Stimulated activated naive CD8-positive, alpha-beta T cell treated with anti-CD3 and anti-CD28 coated beads, Interleukin-15, Interleukin-2, amounts not matched to agents 100 ng/mL and 50 ng/mL, for 24 hours (primary cell): Measurements from ENCODE around the gene ADRA1B.
"Not testable (repeated sequence)": the region's sequence is repeated elsewhere in the genome, so short reads cannot be mapped to it uniquely, and the experiment has no call there.

Experiments
- H3K27ac Mint-ChIP-seq: one replicate; pipeline ENCODE4 v1.8.0; 2021; ENCODE audit warnings: mild to moderate bottlenecking, mixed read lengths
- H3K27me3 Mint-ChIP-seq: one replicate; pipeline ENCODE4 v1.8.0; 2021; ENCODE audit warnings: mixed read lengths
- H3K36me3 Mint-ChIP-seq: one replicate; pipeline ENCODE4 v1.8.0; 2021; ENCODE audit warnings: low read depth, mixed read lengths
- H3K4me1 Mint-ChIP-seq: one replicate; pipeline ENCODE4 v1.8.0; 2021; ENCODE audit warnings: low read depth, mixed read lengths
- H3K4me3 Mint-ChIP-seq: one replicate; pipeline ENCODE4 v1.8.0; 2021; ENCODE audit warnings: mild to moderate bottlenecking, mixed read lengths
- H3K9me3 Mint-ChIP-seq: one replicate; pipeline ENCODE4 v1.8.0; 2021; ENCODE audit warnings: mixed read lengths

ADRA1B gene

DNA sequence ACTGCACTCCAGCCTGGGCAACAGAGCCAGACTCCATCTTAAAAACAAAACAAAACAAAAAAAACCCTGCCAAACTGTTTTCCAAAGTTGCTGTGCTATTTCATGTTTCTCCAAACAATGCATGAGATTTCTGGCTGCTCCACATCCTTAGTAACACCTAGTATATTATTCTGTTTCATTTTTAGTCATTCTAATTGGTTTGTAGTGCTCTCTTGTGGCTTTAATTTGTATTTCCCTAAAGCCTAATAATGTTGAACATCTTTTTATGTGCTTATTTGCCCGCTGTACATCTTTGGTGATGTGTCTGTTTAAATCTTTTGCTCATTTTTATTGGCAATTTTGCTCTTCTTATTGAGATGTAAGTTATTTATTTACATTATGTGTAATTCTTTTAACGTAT, 74.2 kb downstream of the ADRA1B start:
- Mint-ChIP-seq H3K36me3 (no peaks in the 10 kb centered on the region), H3K9me3 (no peaks in the 10 kb centered on the region), H3K27ac (no peak overlapping the region), H3K4me3 (no peak overlapping the region), H3K27me3 (peaks cover 45% of the 10 kb centered on the region), H3K4me1 (no peaks in the 10 kb centered on the region)

DNA sequence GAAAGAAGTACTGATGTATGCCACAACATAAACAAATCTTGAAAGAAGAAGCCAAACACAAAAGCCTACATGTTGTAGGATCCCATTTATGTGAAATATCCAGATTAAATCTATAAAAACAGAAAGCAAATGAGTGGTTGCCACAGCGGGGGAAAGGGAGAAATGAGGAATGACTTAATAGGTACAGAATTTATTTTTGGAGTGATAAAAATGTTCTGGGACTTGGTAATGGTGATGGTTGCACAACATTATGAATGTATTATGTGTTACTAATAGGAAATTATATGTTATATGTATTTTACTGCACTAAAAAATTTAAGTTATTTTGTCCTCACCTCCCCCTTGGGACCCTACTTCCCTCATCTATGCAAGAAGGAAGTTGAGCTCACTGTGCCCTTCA, 76.3 kb downstream of the ADRA1B start:
- H3K4me1 Mint-ChIP-seq = no peaks in the 10 kb centered on the region
- H3K9me3 Mint-ChIP-seq = no peaks in the 10 kb centered on the region
- H3K36me3 Mint-ChIP-seq = no peaks in the 10 kb centered on the region
- no peak overlapping the region for H3K27ac Mint-ChIP-seq
- no peak overlapping the region for H3K4me3 Mint-ChIP-seq
- H3K27me3 Mint-ChIP-seq = peaks cover 43% of the 10 kb centered on the region

DNA sequence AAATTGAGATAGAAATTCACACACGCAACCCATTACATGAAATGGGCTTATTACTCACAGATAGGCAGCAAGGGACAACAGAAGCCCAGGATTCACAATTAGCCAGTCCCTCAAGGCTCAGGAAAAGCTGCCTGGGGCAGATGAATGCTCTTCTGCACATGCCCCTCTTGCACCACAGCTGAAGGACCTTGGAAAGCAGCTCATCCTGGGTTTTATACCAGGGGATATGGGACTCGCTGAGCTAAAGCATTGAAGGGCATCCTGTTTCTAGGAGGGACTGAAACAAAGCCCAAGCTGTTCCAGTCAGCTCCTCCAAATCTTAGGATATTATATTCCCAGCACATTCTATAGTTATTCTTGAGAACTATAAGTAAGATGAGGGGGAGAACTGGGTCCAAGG, 76.9 kb downstream of the ADRA1B start:
- H3K4me3 Mint-ChIP-seq = no peak overlapping the region
- no peaks in the 10 kb centered on the region for H3K9me3 Mint-ChIP-seq
- no peak overlapping the region for H3K27ac Mint-ChIP-seq
- peaks cover 37% of the 10 kb centered on the region for H3K27me3 Mint-ChIP-seq
- no peaks in the 10 kb centered on the region for H3K36me3 Mint-ChIP-seq
- no peaks in the 10 kb centered on the region for H3K4me1 Mint-ChIP-seq

DNA sequence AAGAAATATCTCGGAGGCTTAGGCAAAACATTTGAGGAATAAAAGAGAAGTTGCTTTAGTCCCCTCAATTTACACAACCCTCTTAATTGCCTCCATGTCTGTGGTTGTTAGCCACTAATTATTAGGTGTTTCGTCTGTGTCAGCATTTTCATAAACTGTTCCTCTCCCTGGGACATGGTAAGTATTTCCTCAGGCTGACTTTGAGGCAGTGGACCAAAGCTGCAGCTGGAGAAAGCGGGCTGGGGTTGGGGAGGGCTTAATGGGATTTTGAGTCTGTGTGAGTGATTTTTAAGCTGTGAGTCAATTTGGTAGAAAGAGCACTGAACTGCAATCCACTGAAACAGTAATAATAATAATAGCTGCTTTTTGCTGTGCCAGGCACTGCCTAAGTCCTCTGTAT, 79.6 kb downstream of the ADRA1B start:
- Mint-ChIP-seq H3K4me3 (no peak overlapping the region), H3K27me3 (peaks cover 29% of the 10 kb centered on the region), H3K4me1 (no peaks in the 10 kb centered on the region)

DNA sequence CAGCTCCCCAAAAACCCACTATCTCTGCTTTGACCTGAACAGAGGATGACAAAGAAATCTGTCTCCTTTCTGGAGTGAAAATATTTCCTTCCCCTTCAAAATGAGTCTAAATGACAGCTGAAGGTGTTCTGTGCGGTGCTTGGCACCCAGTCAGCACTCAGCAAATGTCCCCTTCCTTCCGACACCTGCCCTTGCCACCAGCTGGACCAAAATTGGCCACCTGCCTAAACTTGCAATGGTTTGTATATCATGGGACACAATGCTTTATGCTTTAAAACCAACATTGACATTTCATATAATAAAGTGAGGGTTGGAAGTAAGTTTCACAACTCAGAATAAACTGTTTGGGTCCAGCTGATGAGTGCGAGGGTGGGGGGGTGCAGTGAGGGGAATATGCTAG, 85.2 kb downstream of the ADRA1B start:
- no peak overlapping the region for H3K27ac Mint-ChIP-seq
- H3K4me1 Mint-ChIP-seq = no peaks in the 10 kb centered on the region
- H3K9me3 Mint-ChIP-seq = no peaks in the 10 kb centered on the region
- H3K4me3 Mint-ChIP-seq = no peak overlapping the region
- H3K36me3 Mint-ChIP-seq = no peaks in the 10 kb centered on the region
- H3K27me3 Mint-ChIP-seq = peaks cover 31% of the 10 kb centered on the region

More for the DNA sequence above, 79.6 kb downstream of the ADRA1B start:
- Mint-ChIP-seq H3K36me3 (no peaks in the 10 kb centered on the region), H3K9me3 (no peaks in the 10 kb centered on the region), H3K27ac (no peak overlapping the region)

DNA sequence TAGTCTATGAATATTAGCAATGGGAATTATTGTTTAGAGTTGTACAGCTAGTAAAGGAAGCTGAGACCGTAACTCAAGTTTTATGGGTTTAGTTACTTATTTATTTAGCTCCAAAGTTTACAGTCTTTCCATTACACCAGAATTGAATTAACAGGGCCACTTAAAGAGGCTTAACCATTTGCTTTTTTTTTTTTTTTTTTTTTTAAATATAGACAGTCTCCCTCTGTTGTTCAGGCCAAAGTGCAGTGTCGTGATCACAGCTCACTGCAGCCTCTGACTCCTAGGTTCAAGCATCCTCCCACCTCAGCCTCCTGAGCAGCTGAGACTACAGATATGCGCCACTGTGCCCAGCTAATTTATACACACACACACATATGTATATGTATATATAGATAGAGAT, 91.2 kb downstream of the ADRA1B start:
- H3K4me1 Mint-ChIP-seq = peaks cover 27% of the 10 kb centered on the region
- H3K36me3 Mint-ChIP-seq = peaks cover 20% of the 10 kb centered on the region
- no peak overlapping the region for H3K4me3 Mint-ChIP-seq
- H3K9me3 Mint-ChIP-seq = no peaks in the 10 kb centered on the region
- H3K27ac Mint-ChIP-seq = no peak overlapping the region
- peaks cover 8% of the 10 kb centered on the region for H3K27me3 Mint-ChIP-seq

DNA sequence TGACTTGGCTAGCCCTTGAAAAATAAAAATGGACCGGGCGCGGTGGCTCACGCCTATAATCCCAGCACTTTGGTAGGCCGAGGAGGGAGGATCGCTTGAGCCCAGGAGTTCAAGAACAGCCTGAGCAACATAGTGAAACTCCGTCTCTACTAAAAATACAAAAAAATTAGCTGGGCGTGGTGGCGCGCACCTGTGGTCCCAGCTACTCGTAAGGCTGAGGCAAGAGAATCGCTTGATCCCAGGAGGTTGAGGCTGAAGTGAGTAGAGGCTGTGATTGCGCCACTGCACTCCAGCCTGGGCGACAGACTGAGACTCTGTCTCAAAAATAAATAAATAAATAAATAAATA, 92.2 kb downstream of the ADRA1B start:
- peak overlapping the region; percentile 98 for H3K4me3 Mint-ChIP-seq
- H3K9me3 Mint-ChIP-seq, H3K27ac Mint-ChIP-seq, H3K27me3 Mint-ChIP-seq: not testable (repeated sequence)
- peaks cover 20% of the 10 kb centered on the region for H3K36me3 Mint-ChIP-seq
- H3K4me1 Mint-ChIP-seq = peaks cover 27% of the 10 kb centered on the region

DNA sequence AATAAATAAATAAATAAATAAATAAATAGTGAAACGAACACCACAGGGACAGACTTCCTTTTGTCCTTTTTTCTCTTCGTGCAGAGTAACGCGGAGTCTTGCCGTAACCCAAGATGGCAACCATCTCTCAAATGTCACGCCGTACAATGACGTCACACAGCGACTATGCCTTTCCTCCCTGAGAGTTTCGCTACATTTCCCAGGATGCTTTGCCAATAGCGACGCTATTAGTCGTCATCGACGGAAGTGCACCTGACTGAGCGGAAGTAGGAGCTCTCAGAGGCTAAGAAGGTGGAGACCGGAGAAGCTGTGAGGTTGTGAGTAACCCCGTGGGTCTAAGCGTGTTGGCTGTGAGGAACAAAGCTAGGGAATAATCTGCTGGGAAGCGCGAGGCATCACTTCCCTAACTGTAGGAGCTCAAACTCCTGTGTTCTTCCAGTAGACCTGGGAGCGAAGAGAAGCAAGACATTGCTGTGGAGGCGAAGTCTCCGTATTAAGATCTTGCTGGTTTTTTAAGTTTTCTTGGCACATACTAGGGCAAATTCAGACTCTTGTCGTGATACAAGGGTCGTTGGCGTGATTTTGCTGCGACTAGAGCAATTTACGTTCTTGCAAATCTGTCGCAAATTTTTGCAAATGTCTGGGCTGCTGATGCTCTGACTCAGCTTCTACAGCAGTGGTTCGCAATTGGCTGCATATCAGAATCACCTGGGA, 92.8 kb downstream of the ADRA1B start, which contains the start of gene TTC1:
Gene TTC1 (plus strand): TSS at position 263 of the 714 bp plus-strand sequence. CDS start 1,390 bp downstream, outside the sequence.
- Mint-ChIP-seq H3K36me3 (peaks cover 20% of the 10 kb centered on the region), H3K4me1 (peaks cover 27% of the 10 kb centered on the region), H3K27me3 (no peaks in the 10 kb centered on the region), H3K9me3 (no peaks in the 10 kb centered on the region), H3K27ac (peak within 1 kb of the TSS; percentile 95), H3K4me3 (peak within 1 kb of the TSS; percentile 98)

DNA sequence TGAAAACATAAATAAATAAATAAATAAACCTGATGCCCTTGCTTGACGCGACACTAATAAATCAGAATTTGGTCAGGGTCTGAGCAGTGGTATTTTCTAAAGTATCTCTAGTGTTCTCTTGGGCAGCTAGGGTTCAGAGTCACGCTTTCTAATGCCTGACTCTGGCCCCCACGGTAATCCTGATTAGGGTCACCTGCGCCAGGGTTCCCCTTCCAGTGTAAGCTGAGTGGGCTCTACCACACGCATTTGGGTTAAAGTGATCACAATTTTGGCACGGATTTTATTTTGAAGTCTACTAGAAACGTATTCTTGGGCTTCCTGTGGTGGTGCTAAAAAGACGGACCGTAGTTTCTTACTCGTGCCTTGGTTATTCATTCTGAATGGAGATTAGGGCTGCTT, 93.3 kb downstream of the ADRA1B start:
- H3K9me3 Mint-ChIP-seq = no peaks in the 10 kb centered on the region
- H3K4me3 Mint-ChIP-seq = peak overlapping the region; percentile 98
- no peaks in the 10 kb centered on the region for H3K27me3 Mint-ChIP-seq
- peaks cover 27% of the 10 kb centered on the region for H3K4me1 Mint-ChIP-seq
- peaks cover 20% of the 10 kb centered on the region for H3K36me3 Mint-ChIP-seq
- H3K27ac Mint-ChIP-seq = peak overlapping the region; percentile 95

DNA sequence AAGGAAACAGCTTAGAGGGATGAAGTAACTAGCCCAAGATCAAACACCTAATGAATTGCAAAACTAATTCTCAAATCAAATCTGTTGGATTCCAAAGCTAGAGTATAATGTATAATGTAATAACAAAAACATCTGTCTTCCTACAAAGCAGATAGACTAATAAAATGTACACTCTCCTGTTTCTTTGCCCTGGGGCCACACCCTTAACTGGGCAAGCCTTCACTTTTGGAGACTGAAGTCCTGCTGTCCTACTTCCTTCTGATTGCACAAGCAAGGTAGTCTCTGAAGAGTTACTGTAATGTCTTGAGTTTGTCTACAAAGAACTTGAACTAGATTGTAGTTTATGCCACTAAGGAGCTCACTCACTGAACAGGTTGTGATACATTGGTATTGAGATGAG, 95.2 kb downstream of the ADRA1B start:
- peak overlapping the region; percentile 61 for H3K4me3 Mint-ChIP-seq
- H3K27me3 Mint-ChIP-seq = no peaks in the 10 kb centered on the region
- H3K36me3 Mint-ChIP-seq = peaks cover 27% of the 10 kb centered on the region
- no peak overlapping the region for H3K27ac Mint-ChIP-seq
- peaks cover 27% of the 10 kb centered on the region for H3K4me1 Mint-ChIP-seq
- no peaks in the 10 kb centered on the region for H3K9me3 Mint-ChIP-seq

DNA sequence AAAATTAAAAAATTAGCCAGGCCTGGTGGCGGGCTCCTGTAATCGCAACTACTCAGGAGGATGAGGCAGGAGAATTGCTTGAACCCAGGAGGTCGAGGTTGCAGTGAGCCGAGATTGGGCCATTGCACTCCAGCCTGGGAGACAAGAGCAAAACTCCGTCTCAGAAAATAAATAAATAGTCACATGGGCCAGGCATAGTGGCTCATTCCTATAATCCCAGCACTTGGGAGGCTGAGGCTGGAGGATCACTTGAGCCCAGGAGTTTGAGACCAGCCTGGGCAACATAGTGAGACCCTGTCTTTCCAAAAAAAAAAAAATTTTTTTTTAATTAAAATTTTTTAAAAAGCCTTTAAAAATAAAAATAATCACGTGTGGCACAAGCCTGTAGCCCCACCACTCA, 97.9 kb downstream of the ADRA1B start:
- not testable (repeated sequence) for H3K27me3 Mint-ChIP-seq, H3K4me3 Mint-ChIP-seq, H3K9me3 Mint-ChIP-seq, H3K27ac Mint-ChIP-seq
- peaks cover 38% of the 10 kb centered on the region for H3K36me3 Mint-ChIP-seq
- H3K4me1 Mint-ChIP-seq = peaks cover 23% of the 10 kb centered on the region

DNA sequence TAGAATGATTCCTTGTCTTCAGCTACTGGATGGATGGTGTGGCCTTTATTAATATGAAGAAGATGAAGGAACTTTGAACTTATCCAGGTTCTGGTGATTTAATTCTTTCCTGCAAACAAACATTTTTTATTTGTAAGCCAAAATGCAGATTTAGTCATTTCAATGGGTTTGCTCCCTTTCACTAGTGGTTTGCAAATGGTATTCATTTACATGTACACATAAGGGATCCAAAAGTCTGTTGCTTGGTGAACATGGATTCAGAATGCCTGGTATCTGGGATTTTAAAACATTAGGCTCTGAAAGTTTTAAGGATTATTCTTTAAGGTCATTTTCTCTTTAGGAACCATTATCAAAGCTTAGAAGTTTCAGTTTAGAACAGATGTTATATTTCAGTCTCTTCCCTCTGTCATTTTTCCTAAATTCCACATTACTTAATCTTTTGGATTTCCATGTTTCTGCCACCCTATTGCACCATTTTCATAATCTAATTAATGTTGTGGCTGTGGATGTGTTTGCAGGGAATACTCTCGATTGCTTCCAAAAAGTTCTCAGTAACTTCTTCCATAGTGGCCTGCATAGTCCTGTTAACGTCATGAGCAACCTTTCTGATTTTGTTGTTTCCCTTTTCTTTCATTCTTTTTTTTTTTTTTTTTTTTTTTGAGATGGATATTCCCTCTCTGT, 102.8 kb downstream of the ADRA1B start:
- Mint-ChIP-seq H3K4me1 (peaks cover 16% of the 10 kb centered on the region), H3K27me3 (no peaks in the 10 kb centered on the region), H3K4me3 (no peak overlapping the region), H3K9me3 (no peaks in the 10 kb centered on the region), H3K36me3 (peaks cover 31% of the 10 kb centered on the region), H3K27ac (no peak overlapping the region)

DNA sequence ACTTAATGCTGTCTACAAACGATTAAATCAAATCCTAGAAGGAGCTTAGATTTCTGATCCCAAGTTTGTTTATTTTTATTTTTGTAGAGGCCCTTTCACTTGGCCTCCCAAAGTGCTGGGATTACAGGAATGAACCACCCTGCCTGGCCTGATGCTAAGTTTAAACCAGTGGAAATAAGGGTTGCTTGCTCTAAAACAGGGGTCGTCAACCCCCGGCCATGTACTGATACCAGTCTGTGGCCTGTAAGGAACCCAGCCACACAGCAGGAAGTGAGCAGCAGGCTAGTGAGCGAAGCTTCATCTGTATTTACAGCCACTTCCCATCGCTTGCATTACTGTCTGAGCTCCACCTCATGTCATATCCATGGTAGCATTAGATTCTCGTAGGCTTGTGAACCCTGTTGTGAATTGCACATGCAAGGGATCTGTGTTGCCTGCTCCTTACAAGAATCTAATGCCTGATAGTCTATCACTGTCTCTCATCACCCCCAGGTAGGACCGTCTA, 104.0 kb downstream of the ADRA1B start:
- H3K9me3 Mint-ChIP-seq = no peaks in the 10 kb centered on the region
- peaks cover 20% of the 10 kb centered on the region for H3K4me1 Mint-ChIP-seq
- no peak overlapping the region for H3K4me3 Mint-ChIP-seq
- H3K27ac Mint-ChIP-seq = no peak overlapping the region
- peaks cover 35% of the 10 kb centered on the region for H3K36me3 Mint-ChIP-seq
- H3K27me3 Mint-ChIP-seq = no peaks in the 10 kb centered on the region

DNA sequence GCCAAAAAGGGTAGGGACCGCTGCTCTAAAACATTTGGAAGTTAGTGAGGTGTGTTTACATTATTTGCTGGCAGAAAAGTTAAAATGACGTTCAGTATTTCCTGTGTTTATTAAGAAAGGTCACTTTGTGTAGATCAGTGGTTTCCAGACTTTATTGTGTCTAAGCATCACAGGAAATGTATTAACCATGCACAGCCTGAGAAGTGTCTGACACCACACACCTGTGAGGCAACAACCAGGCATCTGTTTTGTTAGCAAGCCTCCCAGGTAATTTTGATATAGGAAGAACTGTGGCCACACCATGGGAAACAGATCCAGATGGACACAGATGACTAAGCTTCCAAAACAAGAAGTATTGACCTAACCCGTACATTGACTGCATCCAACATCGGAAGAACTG, 104.7 kb downstream of the ADRA1B start:
- Mint-ChIP-seq H3K4me1 (peaks cover 20% of the 10 kb centered on the region), H3K9me3 (no peaks in the 10 kb centered on the region), H3K27me3 (no peaks in the 10 kb centered on the region), H3K36me3 (peaks cover 35% of the 10 kb centered on the region), H3K4me3 (no peak overlapping the region), H3K27ac (no peak overlapping the region)

DNA sequence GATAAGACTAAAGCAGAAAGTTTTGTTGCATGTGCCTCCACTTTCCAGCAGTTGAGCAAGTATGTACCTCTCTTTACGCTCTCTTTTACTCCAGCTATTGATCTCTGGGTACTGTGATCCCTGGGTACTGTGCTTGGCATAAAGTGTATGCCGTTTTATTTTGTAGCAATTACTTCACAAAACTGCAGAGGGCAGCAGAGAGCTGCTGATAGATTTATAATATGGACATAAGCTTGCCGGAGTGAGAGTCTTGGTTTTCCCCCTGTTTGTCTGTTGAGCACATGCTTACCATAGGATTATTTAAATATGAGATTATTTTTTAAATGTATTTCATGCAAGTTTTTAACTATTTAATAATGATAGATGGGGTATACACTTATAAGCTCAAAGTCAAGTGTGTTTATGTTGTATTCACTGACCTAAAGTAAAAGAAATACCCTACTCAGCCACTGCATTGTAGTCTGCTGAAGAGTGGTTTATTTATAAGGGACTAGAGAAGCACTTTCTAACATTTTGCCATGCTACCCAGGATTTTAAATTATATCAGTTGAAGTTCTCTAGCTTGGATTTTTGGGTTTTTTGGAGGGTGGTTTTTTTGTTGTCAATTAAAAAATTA, 105.7 kb downstream of the ADRA1B start:
- Mint-ChIP-seq H3K36me3 (peaks cover 43% of the 10 kb centered on the region), H3K4me3 (no peak overlapping the region), H3K27me3 (no peaks in the 10 kb centered on the region), H3K4me1 (peaks cover 20% of the 10 kb centered on the region), H3K27ac (peak overlapping the region; percentile 49), H3K9me3 (no peaks in the 10 kb centered on the region)
